ENCODE data around the gene HGD. TPM values are rescaled to one million over a fixed set of nuclear protein-coding genes. Genes with fewer than 3 reads are reported as not detected.
"Not testable (repeated sequence)": the region's sequence is repeated elsewhere in the genome, so short reads cannot be mapped to it uniquely, and the experiment has no call there.

Gene HGD
- total RNA-seq: 0.88 and 1.2 TPM in 2 replicates

DNA sequence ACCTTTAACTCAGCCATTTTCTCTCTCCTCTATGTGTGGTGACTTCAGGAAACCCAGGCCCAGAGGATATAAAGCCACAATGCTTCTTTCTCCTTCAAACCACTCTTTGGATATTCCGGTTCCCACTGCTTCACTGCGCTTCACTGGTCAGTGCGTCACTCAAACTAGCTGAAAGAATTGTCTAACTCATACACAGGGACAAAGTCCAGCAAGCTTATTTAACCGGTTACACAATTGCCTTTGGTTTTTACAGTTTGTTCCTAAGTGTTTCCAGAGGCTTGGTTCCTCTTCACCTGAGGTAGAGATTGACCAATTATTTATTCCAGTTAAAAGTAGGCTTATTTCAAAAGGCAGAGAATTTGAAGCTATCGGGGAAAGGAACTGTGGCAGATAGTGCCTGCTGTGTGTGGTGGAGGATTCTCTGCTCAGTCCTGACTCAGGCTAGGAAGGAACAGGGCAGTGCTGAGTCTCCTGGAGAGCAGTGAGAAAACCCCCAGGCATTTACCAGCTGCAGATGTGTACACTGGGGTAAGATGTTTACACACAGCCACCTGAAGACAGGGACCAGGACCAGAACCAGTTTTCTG lies at the start of gene HGD:
Gene HGD (minus strand): TSS at position 145 of the 587 bp plus-strand sequence. CDS start 128 bp downstream, at position 17.
- peak; percentile 71 for DNase-seq (ENCODE audit: low read depth)
- no peaks in the 10 kb centered on the region for H3K27me3 ChIP-seq (ENCODE audit: control insufficient read depth, insufficient read depth, low read length)
- TF ChIP-seq CTCF (IDR thresholded peaks at IDR 0.05; ENCODE audit: insufficient read depth, low read length, poor library complexity, severe bottlenecking): peak; percentile 3
- no peak within 1 kb of the TSS for H3K4me3 ChIP-seq (ENCODE audit: low read depth, low read length)
- no peaks in the 10 kb centered on the region for H3K36me3 ChIP-seq (ENCODE audit: control insufficient read depth, insufficient read depth, low read length)

DNA sequence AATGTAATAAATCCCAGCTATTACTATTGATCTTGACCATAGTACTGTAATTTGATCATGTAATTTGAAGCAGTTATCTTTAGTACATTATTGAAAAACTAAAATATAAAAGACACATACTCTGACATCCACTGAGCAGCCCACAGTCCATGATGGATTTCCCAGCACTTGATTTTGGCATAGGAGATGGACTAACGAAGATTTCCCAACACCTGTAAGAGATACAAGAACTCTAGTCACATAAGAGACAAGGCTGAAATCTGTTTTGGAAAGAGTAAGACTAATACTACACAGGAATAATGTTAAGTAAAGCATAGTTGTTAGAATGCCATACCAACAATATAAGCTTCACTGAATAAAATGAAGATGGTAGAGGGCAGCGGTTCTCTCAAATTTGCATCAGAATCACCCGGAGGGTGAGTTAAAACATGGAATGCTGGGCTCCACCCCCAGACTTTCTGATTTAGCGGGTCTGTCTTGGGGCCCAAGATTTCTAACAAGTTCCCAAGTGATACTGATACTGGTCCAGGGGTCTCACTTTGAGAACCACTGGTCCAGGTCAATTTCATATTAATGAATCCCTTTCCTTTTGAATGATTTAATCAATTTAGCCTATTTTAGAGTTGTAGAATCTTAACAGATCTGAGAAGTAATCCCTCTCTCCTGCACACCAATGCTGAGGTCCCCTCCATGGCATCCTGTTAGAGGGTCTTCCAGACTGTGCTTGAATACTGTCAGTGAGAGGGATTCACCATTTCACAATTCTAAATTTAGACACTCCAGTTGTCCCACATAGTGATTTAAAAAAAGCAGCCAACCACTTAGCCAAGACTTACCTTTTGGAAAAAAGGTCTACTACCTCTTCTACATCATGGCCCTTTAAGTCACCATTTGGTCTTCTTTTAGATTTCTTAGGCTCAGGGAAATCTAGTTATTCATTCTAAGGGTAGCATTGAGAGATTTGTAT lies 48.8 kb upstream of the HGD start:
- H3K36me3 ChIP-seq (ENCODE audit: control insufficient read depth, insufficient read depth, low read length): no peaks in the 10 kb centered on the region
- H3K27me3 ChIP-seq (ENCODE audit: control insufficient read depth, insufficient read depth, low read length): no peaks in the 10 kb centered on the region
- DNase-seq (ENCODE audit: low read depth): no peak
- no peak for TF ChIP-seq CTCF (IDR thresholded peaks at IDR 0.05; ENCODE audit: insufficient read depth, low read length, poor library complexity, severe bottlenecking)
- no peak overlapping the region for H3K4me3 ChIP-seq (ENCODE audit: low read depth, low read length)

GRCh38 chr3:120726791-120727190 lies 44.8 kb upstream of the HGD start:
- no peaks in the 10 kb centered on the region for H3K27me3 ChIP-seq (ENCODE audit: control insufficient read depth, insufficient read depth, low read length)
- no peak for DNase-seq (ENCODE audit: low read depth)
- no peak overlapping the region for H3K4me3 ChIP-seq (ENCODE audit: low read depth, low read length)
- no peak for TF ChIP-seq CTCF (IDR thresholded peaks at IDR 0.05; ENCODE audit: insufficient read depth, low read length, poor library complexity, severe bottlenecking)
- H3K36me3 ChIP-seq (ENCODE audit: control insufficient read depth, insufficient read depth, low read length): no peaks in the 10 kb centered on the region

DNA sequence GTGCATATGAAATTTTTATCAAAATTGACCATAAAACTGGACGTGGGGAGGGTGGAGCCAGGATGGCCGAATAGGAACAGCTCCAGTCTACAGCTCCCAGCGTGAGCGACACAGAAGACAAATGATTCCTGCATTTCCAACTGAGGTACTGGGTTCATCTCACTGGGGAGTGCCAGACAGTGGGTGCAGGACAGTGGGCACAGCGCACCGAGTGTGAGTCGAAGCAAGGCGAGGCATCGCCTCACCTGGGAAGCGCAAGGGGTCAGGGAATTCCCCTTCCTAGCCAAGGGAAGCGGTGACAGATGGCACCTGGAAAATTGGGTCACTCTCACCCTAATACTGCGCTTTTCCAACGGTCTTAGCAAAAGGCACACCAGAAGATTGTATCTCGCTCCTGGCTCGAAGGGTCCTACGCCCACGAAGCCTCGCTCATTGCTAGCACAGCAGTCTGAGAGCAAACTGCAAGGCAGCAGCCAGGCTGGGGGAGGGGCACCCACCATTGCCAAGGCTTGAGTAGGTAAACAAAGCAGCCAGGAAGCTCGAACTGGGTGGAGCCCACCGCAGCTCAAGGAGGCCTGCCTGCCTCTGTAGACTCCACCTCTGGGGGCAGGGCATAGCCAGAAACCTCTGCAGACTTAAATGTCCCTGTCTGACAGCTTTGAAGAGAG lies 37.3 kb upstream of the HGD start:
- not testable (repeated sequence) for H3K27me3 ChIP-seq (ENCODE audit: control insufficient read depth, insufficient read depth, low read length); DNase-seq (ENCODE audit: low read depth); H3K36me3 ChIP-seq (ENCODE audit: control insufficient read depth, insufficient read depth, low read length)
- peak overlapping the region; percentile 7 for H3K4me3 ChIP-seq (ENCODE audit: low read depth, low read length)

GRCh38 chr3:120713262-120713661 lies 31.2 kb upstream of the HGD start:
- DNase-seq (ENCODE audit: low read depth): no peak
- no peak for TF ChIP-seq CTCF (IDR thresholded peaks at IDR 0.05; ENCODE audit: insufficient read depth, low read length, poor library complexity, severe bottlenecking)
- H3K27me3 ChIP-seq (ENCODE audit: control insufficient read depth, insufficient read depth, low read length): no peaks in the 10 kb centered on the region
- H3K4me3 ChIP-seq (ENCODE audit: low read depth, low read length): no peak overlapping the region
- no peaks in the 10 kb centered on the region for H3K36me3 ChIP-seq (ENCODE audit: control insufficient read depth, insufficient read depth, low read length)

DNA sequence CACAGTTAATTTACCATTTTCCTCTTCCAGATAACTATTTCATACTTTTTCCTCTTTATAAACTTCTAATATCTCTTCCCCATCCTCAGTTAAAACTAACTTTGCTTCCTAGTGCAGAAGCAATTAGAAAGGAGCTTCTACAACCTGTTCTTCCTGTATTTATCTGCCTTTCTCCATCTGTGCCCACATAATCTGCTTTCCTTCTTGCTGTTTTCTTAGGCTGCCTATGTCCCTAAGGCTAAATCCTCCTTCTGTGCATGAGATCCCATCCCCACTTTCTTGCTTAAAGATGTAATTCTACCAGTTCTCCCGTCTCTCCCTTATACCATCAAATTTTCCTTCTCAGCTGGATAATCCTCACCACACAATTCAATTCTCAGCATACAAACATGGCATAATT lies 28.3 kb upstream of the HGD start:
- no peak for TF ChIP-seq CTCF (IDR thresholded peaks at IDR 0.05; ENCODE audit: insufficient read depth, low read length, poor library complexity, severe bottlenecking)
- Histone ChIP-seq H3K4me3 (ENCODE audit: low read depth, low read length) (no peak overlapping the region), H3K36me3 (ENCODE audit: control insufficient read depth, insufficient read depth, low read length) (no peaks in the 10 kb centered on the region), H3K27me3 (ENCODE audit: control insufficient read depth, insufficient read depth, low read length) (no peaks in the 10 kb centered on the region)
- DNase-seq (ENCODE audit: low read depth): no peak
